ENCODE results near the gene ATP6V0A1. TPM values are rescaled to one million over a fixed set of nuclear protein-coding genes. Genes with fewer than 3 reads are reported as not detected.
"Not testable (repeated sequence)": the region's sequence is repeated elsewhere in the genome, so short reads cannot be mapped to it uniquely, and the experiment has no call there.

ATP6V0A1 gene
- total RNA-seq, 5 donors from 2014 or later (not counting 1 experiment from before 2014, with no cell fraction given): 11.1 to 18.0 (median 14.9) TPM

DNA sequence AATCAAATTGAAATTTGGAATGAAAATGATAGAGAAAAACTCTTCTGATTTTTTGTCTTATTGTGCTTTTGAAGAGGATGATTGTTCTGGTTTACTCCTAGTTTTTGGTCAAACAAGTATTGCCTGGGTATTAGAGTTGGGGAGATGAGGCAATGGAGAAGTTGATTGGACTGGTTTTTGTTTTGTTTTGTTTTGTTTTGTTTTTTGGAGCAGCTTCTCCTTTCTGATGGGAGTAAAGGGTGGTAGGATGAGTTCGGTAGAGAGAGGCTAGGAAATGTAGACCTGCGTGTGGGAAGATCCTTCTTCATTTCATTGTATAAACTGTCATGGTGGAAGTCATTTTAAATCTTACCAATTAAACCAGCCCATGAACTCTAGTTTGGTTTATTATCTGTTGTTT is 17.7 kb downstream of the ATP6V0A1 start:
- ATAC-seq (replicated peaks in 1 of 4) (no peak), DNase-seq (no peak)
- peaks cover 0 to 4% of the 10 kb centered on the region in 2 donors for H3K36me3 ChIP-seq (ENCODE audit: control insufficient read depth in 2 of 2, extremely low read depth in 1 of 2, insufficient read depth in 1 of 2, low read length in 1 of 2)
- peaks cover 0 to 2% of the 10 kb centered on the region in 2 experiments for H3K27me3 ChIP-seq (replicated peaks in 1 of 2; ENCODE audit: control insufficient read depth in 2 of 2, extremely low read depth in 1 of 2, insufficient read depth in 2 of 2, low read length in 1 of 2)
- ChIA-PET CTCF (interaction anchor here in 1 of 2 donors (0.6 kb wide), 1 partner anchor 41 kb away, joined by 3 read pairs; no protein-coding TSS in a partner anchor), POLR2A (no interaction called here)
- no peak overlapping the region for H3K27ac Mint-ChIP-seq
- peaks cover 47% of the 10 kb centered on the region for H3K36me3 Mint-ChIP-seq
- no peaks in the 10 kb centered on the region for H3K9me3 Mint-ChIP-seq
- no CpG with 5 or more reads among the region's 2 CpGs for WGBS (ENCODE audit: insufficient coverage)
- peaks cover 0 to 2% of the 10 kb centered on the region in 2 experiments for H3K4me1 ChIP-seq (ENCODE audit: control insufficient read depth in 1 of 2, extremely low read depth in 1 of 2, insufficient read depth in 2 of 2, low read length in 2 of 2)
- no peak overlapping the region for H3K27ac ChIP-seq (ENCODE audit: low read length)
- no peak overlapping the region for H3K4me3 ChIP-seq (ENCODE audit: control insufficient read depth in 1 of 2, extremely low read depth in 1 of 2, low read length in 1 of 2)
- no peaks in the 10 kb centered on the region for H3K9me3 ChIP-seq
- peaks cover 5 to 11% (median 6%) of the 10 kb centered on the region in 3 donors for H3K4me1 Mint-ChIP-seq
- H3K4me3 Mint-ChIP-seq: no peak overlapping the region
- no peaks in the 10 kb centered on the region for H3K27me3 Mint-ChIP-seq

DNA sequence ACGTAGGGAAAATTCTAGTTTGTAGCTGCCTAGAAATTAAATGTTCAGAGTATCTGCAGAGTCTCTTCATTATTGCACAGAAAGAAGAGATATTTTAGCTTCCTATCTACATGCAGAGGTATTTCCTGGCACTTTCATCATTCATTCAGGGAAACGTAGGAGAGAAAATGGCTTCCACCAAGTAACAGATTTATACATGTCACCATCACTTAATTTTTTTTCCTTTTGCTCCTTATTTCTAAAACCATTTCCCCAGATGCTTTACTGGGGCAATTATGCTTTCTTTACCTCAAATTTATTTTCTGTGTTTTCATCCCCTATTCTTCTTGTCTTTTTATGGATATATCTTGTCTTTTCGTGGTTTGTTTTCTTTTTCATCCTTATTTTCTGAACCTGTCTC is 18.5 kb downstream of the ATP6V0A1 start:
- Mint-ChIP-seq H3K27ac (no peak overlapping the region), H3K36me3 (peaks cover 47% of the 10 kb centered on the region), H3K4me3 (no peak overlapping the region), H3K27me3 (no peaks in the 10 kb centered on the region), H3K4me1 (peaks cover 5 to 11% (median 6%) of the 10 kb centered on the region in 3 donors), H3K9me3 (no peaks in the 10 kb centered on the region)
- Histone ChIP-seq H3K27me3 (replicated peaks in 1 of 2; ENCODE audit: control insufficient read depth in 2 of 2, extremely low read depth in 1 of 2, insufficient read depth in 2 of 2, low read length in 1 of 2) (peaks cover 0 to 2% of the 10 kb centered on the region in 2 experiments), H3K36me3 (ENCODE audit: control insufficient read depth in 2 of 2, extremely low read depth in 1 of 2, insufficient read depth in 1 of 2, low read length in 1 of 2) (peaks cover 0 to 4% of the 10 kb centered on the region in 2 donors), H3K27ac (ENCODE audit: low read length) (no peak overlapping the region), H3K4me1 (ENCODE audit: control insufficient read depth in 1 of 2, extremely low read depth in 1 of 2, insufficient read depth in 2 of 2, low read length in 2 of 2) (peaks cover 0 to 2% of the 10 kb centered on the region in 2 experiments), H3K4me3 (ENCODE audit: control insufficient read depth in 1 of 2, extremely low read depth in 1 of 2, low read length in 1 of 2) (no peak overlapping the region), H3K9me3 (no peaks in the 10 kb centered on the region)
- no peak for DNase-seq
- ATAC-seq (replicated peaks in 1 of 4): no peak
- POLR2A ChIA-PET: no interaction called here
- CTCF ChIA-PET: interaction anchor here in 1 of 2 donors (0.6 kb wide), 1 partner anchor 42 kb away, joined by 3 read pairs; no protein-coding TSS in a partner anchor
- no CpG with 5 or more reads among the region's 3 CpGs for WGBS (ENCODE audit: insufficient coverage)

DNA sequence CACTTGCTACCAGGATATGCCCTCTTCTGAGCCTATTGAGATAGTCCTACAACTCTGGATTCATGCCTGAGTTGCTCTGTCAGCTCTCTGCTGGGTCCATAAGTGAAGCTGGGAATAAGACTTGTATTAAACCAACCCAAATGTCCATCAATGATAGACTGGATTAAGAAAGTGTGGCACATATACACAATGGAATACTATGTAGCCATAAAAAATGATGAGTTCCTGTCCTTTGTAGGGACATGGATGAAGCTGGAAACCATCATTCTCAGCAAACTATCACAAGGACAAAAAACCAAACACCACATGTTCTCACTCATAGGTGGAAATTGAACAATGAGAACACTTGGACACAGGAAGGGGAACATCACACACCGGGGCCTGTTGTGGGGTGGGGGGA is 19.1 kb downstream of the ATP6V0A1 start:
- H3K4me1 Mint-ChIP-seq: peaks cover 5 to 11% (median 6%) of the 10 kb centered on the region in 3 donors
- H3K4me3 Mint-ChIP-seq; POLR2A ChIA-PET; DNase-seq; H3K36me3 ChIP-seq (ENCODE audit: control insufficient read depth in 2 of 2, extremely low read depth in 1 of 2, insufficient read depth in 1 of 2, low read length in 1 of 2); H3K27ac ChIP-seq (ENCODE audit: low read length); H3K27me3 ChIP-seq (replicated peaks in 1 of 2; ENCODE audit: control insufficient read depth in 2 of 2, extremely low read depth in 1 of 2, insufficient read depth in 2 of 2, low read length in 1 of 2); H3K9me3 Mint-ChIP-seq; H3K27ac Mint-ChIP-seq; H3K4me3 ChIP-seq (ENCODE audit: control insufficient read depth in 1 of 2, extremely low read depth in 1 of 2, low read length in 1 of 2); H3K27me3 Mint-ChIP-seq; H3K9me3 ChIP-seq; H3K4me1 ChIP-seq (ENCODE audit: control insufficient read depth in 1 of 2, extremely low read depth in 1 of 2, insufficient read depth in 2 of 2, low read length in 2 of 2); ATAC-seq (replicated peaks in 1 of 4); CTCF ChIA-PET: not testable (repeated sequence)
- WGBS (ENCODE audit: insufficient coverage): no CpG with 5 or more reads among the region's 1 CpG
- peaks cover 44% of the 10 kb centered on the region for H3K36me3 Mint-ChIP-seq

DNA sequence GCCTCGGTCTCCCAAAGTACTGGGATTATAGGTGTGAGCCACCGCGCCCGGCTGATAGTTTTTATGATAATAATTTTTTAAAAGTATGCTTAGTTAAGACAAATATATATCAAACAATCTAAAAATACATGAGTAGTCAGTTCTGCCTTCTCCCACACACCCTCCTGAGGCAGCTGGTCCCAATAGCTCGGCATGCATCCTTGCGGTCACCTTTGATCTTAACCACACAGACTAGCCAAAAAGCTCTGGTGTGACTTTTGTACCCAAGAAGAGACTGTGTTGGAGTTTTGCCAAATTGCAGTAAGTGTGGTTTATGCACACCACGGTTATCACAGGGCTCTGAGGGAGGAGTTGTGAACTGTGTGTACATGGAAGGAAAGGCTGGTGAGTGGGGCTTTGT is 25.6 kb downstream of the ATP6V0A1 start:
- H3K9me3 Mint-ChIP-seq: no peaks in the 10 kb centered on the region
- ChIA-PET POLR2A (interaction anchor here in 1 of 2 donors (0.6 kb wide), 1 partner anchor 88 kb away, joined by 5 read pairs; no protein-coding TSS in a partner anchor), CTCF (interaction anchor here in 1 of 2 donors (0.6 to 1.2 kb wide), 2 partner anchors 73 to 94 kb away, joined by 3 read pairs; no protein-coding TSS in a partner anchor)
- peaks cover 16 to 38% of the 10 kb centered on the region in 2 experiments for H3K4me1 ChIP-seq (ENCODE audit: control insufficient read depth in 1 of 2, extremely low read depth in 1 of 2, insufficient read depth in 2 of 2, low read length in 2 of 2)
- 0% methylated on average over 1 of the region's 7 CpGs for whole genome bisulfite sequencing (ENCODE audit: insufficient coverage)
- peak overlapping the region in 1 of 2 donors; percentile 46 for H3K27ac Mint-ChIP-seq
- DNase-seq: peak; percentile 28 to 93 (median 66)
- H3K36me3 ChIP-seq (ENCODE audit: control insufficient read depth in 2 of 2, extremely low read depth in 1 of 2, insufficient read depth in 1 of 2, low read length in 1 of 2): peaks cover 0 to 2% of the 10 kb centered on the region in 2 donors
- H3K36me3 Mint-ChIP-seq: peaks cover 16% of the 10 kb centered on the region
- H3K4me3 ChIP-seq (ENCODE audit: control insufficient read depth in 1 of 2, extremely low read depth in 1 of 2, low read length in 1 of 2): peak overlapping the region in 1 of 2 donors; percentile 17
- H3K4me3 Mint-ChIP-seq: peak overlapping the region; percentile 26 to 65 (median 37)
- peaks cover 38 to 42% (median 42%) of the 10 kb centered on the region in 3 donors for H3K4me1 Mint-ChIP-seq
- H3K27ac ChIP-seq (ENCODE audit: low read length): peak overlapping the region; percentile 4
- no peaks in the 10 kb centered on the region for H3K27me3 Mint-ChIP-seq
- no peaks in the 10 kb centered on the region for H3K9me3 ChIP-seq
- ATAC-seq (replicated peaks in 1 of 4): peak; percentile 84 to 96 (median 94)
- peaks cover 0 to 2% of the 10 kb centered on the region in 2 experiments for H3K27me3 ChIP-seq (replicated peaks in 1 of 2; ENCODE audit: control insufficient read depth in 2 of 2, extremely low read depth in 1 of 2, insufficient read depth in 2 of 2, low read length in 1 of 2)

DNA sequence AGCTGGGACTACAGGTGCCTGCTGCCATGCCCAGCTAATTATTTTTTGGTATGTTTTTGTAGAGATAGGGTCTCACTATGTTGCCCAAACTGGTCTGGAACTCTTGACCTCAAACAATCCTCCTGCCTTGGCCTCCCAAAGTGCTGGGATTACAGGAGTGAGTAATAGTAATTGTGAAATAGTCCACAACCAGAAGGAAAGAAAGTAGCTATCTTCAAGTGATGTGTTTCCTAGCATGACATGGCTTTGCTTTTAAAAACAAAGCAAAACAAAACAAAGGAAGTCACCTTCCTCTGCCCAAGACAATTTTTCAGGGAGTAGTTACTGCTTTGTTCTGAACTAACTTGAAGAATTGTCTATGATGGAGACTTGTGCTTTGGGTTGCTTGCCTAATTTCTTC is 27.0 kb downstream of the ATP6V0A1 start:
- no peaks in the 10 kb centered on the region for H3K9me3 ChIP-seq
- no peak overlapping the region for H3K4me3 ChIP-seq (ENCODE audit: control insufficient read depth in 1 of 2, extremely low read depth in 1 of 2, low read length in 1 of 2)
- no peaks in the 10 kb centered on the region for H3K9me3 Mint-ChIP-seq
- peaks cover 41 to 48% (median 44%) of the 10 kb centered on the region in 3 donors for H3K4me1 Mint-ChIP-seq
- ChIA-PET POLR2A (interaction anchor here in 1 of 2 donors (0.7 kb wide), 1 partner anchor 651 kb away, joined by 3 read pairs; no protein-coding TSS in a partner anchor), CTCF (interaction anchor here in 1 of 2 donors (0.6 kb wide), 1 partner anchor 10 kb away, joined by 5 read pairs; no protein-coding TSS in a partner anchor)
- H3K27ac ChIP-seq (ENCODE audit: low read length): no peak overlapping the region
- H3K27me3 ChIP-seq (replicated peaks in 1 of 2; ENCODE audit: control insufficient read depth in 2 of 2, extremely low read depth in 1 of 2, insufficient read depth in 2 of 2, low read length in 1 of 2): peaks cover 0 to 4% of the 10 kb centered on the region in 2 experiments
- H3K27ac Mint-ChIP-seq: no peak overlapping the region
- peaks cover 2% of the 10 kb centered on the region in 2 donors for H3K36me3 ChIP-seq (ENCODE audit: control insufficient read depth in 2 of 2, extremely low read depth in 1 of 2, insufficient read depth in 1 of 2, low read length in 1 of 2)
- no peak overlapping the region for H3K4me3 Mint-ChIP-seq
- no peak for DNase-seq
- peaks cover 21% of the 10 kb centered on the region for H3K36me3 Mint-ChIP-seq
- peaks cover 16 to 38% of the 10 kb centered on the region in 2 experiments for H3K4me1 ChIP-seq (ENCODE audit: control insufficient read depth in 1 of 2, extremely low read depth in 1 of 2, insufficient read depth in 2 of 2, low read length in 2 of 2)
- ATAC-seq (replicated peaks in 1 of 4): no peak
- no peaks in the 10 kb centered on the region for H3K27me3 Mint-ChIP-seq

DNA sequence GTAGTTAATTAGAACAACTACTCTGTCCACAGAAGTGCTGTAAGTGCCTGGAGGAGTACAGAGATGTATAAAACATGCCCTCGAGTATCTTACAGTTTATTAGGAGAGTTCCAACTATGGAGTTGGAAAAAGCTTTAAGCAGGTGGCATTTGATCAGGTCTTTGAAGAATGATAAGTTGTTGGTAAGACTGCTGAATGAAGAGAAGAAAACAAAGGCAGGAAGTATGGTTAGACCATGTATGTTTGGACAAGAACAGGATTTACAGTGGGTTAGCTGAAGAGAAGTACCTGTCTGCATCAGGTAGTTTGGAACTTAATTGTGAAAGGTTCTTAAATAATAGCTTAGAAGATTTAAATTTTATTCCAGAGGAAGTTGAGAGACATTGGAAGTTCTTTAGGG is 29.4 kb downstream of the ATP6V0A1 start:
- no peak overlapping the region for H3K27ac ChIP-seq (ENCODE audit: low read length)

More for the DNA sequence above, 29.4 kb downstream of the ATP6V0A1 start:
- ATAC-seq (replicated peaks in 1 of 4) (no peak), DNase-seq (no peak)
- peaks cover 0 to 7% of the 10 kb centered on the region in 2 experiments for H3K27me3 ChIP-seq (replicated peaks in 1 of 2; ENCODE audit: control insufficient read depth in 2 of 2, extremely low read depth in 1 of 2, insufficient read depth in 2 of 2, low read length in 1 of 2)
- peaks cover 16 to 38% of the 10 kb centered on the region in 2 experiments for H3K4me1 ChIP-seq (ENCODE audit: control insufficient read depth in 1 of 2, extremely low read depth in 1 of 2, insufficient read depth in 2 of 2, low read length in 2 of 2)
- ChIA-PET POLR2A (no interaction called here), CTCF (interaction anchor here in 1 of 2 donors (0.6 kb wide), 1 partner anchor 42 kb away, joined by 6 read pairs; no protein-coding TSS in a partner anchor)
- peak overlapping the region; percentile 1 to 19 for H3K27ac Mint-ChIP-seq
- no peak overlapping the region for H3K4me3 ChIP-seq (ENCODE audit: control insufficient read depth in 1 of 2, extremely low read depth in 1 of 2, low read length in 1 of 2)
- H3K4me1 Mint-ChIP-seq: peaks cover 41 to 48% (median 44%) of the 10 kb centered on the region in 3 donors
- peaks cover 21% of the 10 kb centered on the region for H3K36me3 Mint-ChIP-seq
- 50% methylated on average over 1 of the region's 1 CpG for WGBS (ENCODE audit: insufficient coverage)
- H3K36me3 ChIP-seq (ENCODE audit: control insufficient read depth in 2 of 2, extremely low read depth in 1 of 2, insufficient read depth in 1 of 2, low read length in 1 of 2): peaks cover 2% of the 10 kb centered on the region in 2 donors
- no peaks in the 10 kb centered on the region for H3K9me3 Mint-ChIP-seq
- H3K4me3 Mint-ChIP-seq: peak overlapping the region in 2 of 3 donors; percentile 3 to 48
- H3K9me3 ChIP-seq: no peaks in the 10 kb centered on the region
- H3K27me3 Mint-ChIP-seq: no peaks in the 10 kb centered on the region

Measured in T-cell (primary cell).